ENCODE measurements around the gene BATF3.

DNA sequence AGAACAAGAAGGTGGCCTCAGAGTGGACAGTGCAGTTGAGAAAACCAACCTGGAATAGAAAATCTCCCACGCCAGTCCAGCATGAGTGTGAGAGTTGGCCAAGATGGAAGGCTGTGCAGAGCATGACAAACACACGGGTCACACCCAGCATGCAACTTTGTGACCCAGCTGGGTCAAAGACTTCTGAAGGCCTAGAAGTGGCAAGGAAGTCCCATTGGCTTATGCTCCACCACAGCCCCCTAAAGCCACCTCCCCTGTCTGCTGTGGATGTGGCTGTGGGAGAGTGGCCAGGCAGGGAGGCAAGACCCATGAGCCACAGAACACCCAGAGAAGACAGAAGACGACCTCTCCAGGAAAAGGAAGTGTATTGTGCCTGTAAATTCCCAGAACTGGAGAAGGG, 13.6 kb downstream of the BATF3 start:
- TF ChIP-seq, protein P1, sequence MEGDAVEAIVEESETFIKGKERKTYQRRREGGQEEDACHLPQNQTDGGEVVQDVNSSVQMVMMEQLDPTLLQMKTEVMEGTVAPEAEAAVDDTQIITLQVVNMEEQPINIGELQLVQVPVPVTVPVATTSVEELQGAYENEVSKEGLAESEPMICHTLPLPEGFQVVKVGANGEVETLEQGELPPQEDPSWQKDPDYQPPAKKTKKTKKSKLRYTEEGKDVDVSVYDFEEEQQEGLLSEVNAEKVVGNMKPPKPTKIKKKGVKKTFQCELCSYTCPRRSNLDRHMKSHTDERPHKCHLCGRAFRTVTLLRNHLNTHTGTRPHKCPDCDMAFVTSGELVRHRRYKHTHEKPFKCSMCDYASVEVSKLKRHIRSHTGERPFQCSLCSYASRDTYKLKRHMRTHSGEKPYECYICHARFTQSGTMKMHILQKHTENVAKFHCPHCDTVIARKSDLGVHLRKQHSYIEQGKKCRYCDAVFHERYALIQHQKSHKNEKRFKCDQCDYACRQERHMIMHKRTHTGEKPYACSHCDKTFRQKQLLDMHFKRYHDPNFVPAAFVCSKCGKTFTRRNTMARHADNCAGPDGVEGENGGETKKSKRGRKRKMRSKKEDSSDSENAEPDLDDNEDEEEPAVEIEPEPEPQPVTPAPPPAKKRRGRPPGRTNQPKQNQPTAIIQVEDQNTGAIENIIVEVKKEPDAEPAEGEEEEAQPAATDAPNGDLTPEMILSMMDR (IDR thresholded peaks at IDR 0.05 in 8 of 11, conservative IDR thresholded peaks at IDR 0.05 in 3 of 11) = no peak
- no peak for TF ChIP-seq POLR2A (IDR thresholded peaks at IDR 0.05)

Data from spleen (tissue), 7 donors.